Measurements from ENCODE around the gene RRP36. TPM values are rescaled to one million over a fixed set of nuclear protein-coding genes. Genes with fewer than 3 reads are reported as not detected.

RRP36 gene
- total and polyA plus RNA-seq, 2 of the 8 experiments (the other 6 are each of a cell fraction or from before 2014, with no cell fraction given) = 33.9 to 92.3 TPM

- Histone ChIP-seq H3K9ac (replicated peaks in 1 of 4; ENCODE audit: extremely low read depth in 1 of 4, low read depth in 3 of 4, low read length in 3 of 4) (no peak overlapping the region), H4K5ac (ENCODE audit: insufficient read length, low read depth, low read length) (no peak overlapping the region), H3K56ac (replicated peaks; ENCODE audit: insufficient read length, low read depth, low read length) (no peak overlapping the region), H4K8ac (ENCODE audit: extremely low read depth, insufficient read depth, low read length) (no peak overlapping the region), H3K4ac (replicated peaks; ENCODE audit: insufficient read length, low read depth, low read length) (no peak overlapping the region), H3K18ac (ENCODE audit: extremely low read depth, low read length) (no peak overlapping the region), H3K4me2 (ENCODE audit: insufficient read depth in 1 of 2, low read depth in 2 of 2, low read length in 2 of 2) (no peak overlapping the region), H3K14ac (ENCODE audit: insufficient read length) (no peak overlapping the region), H3K23me2 (ENCODE audit: low read depth, low read length) (peaks cover 2% of the 10 kb centered on the region), H3K27me3 (replicated peaks in 1 of 4; ENCODE audit: control insufficient read depth in 3 of 4, extremely low read depth in 1 of 4, insufficient read depth in 3 of 4, low read length in 3 of 4) (no peaks in the 10 kb centered on the region), H4K20me1 (replicated peaks in 1 of 2; ENCODE audit: control insufficient read depth in 1 of 2, insufficient read depth in 2 of 2, low read length in 2 of 2) (peaks cover 0 to 5% of the 10 kb centered on the region in 2 experiments), H2BK120ac (replicated peaks; ENCODE audit: low read depth, low read length) (no peak overlapping the region), H3K4me1 (replicated peaks in 1 of 4; ENCODE audit: control insufficient read depth in 3 of 4, insufficient read depth in 4 of 4, low read length in 3 of 4) (no peaks in the 10 kb centered on the region), H2AK5ac (ENCODE audit: low read depth, low read length) (no peak overlapping the region), H3K23ac (ENCODE audit: insufficient read length) (no peak overlapping the region), H2AFZ (ENCODE audit: low read length) (no peak overlapping the region), H3K79me1 (ENCODE audit: low read depth, low read length) (peaks cover 9% of the 10 kb centered on the region; the same call in 1 of the 2 replicates), H2BK12ac (ENCODE audit: low read depth, low read length) (no peak overlapping the region), H2BK5ac (ENCODE audit: low read depth, low read length) (no peak overlapping the region), H4K91ac (replicated peaks; ENCODE audit: insufficient read length, low read length) (no peak overlapping the region), H2BK20ac (ENCODE audit: low read length) (no peak overlapping the region), H3K27ac (ENCODE audit: low read depth, low read length) (no peak overlapping the region), H3K9me3 (ENCODE audit: insufficient read depth in 2 of 2, low read depth in 1 of 2, low read length in 1 of 2) (no peaks in the 10 kb centered on the region), H3K4me3 (ENCODE audit: extremely low read depth in 1 of 4, insufficient read depth in 2 of 4, low read depth in 3 of 4, low read length in 4 of 4) (no peak overlapping the region), H3K36me3 (ENCODE audit: control insufficient read depth in 2 of 4, insufficient read depth in 4 of 4, low read length in 3 of 4) (peaks cover 40 to 69% (median 56%) of the 10 kb centered on the region in 4 experiments), H3K79me2 (ENCODE audit: control insufficient read depth in 1 of 2, insufficient read depth in 2 of 2, low read length in 2 of 2) (peaks cover 0 to 28% of the 10 kb centered on the region in 2 experiments; a peak in 3 of 4 replicates), H2BK15ac (ENCODE audit: low read length) (no peak overlapping the region)
- ChIA-PET POLR2A (ENCODE audit: partially characterized antibody) (interaction anchor here (0.6 to 27.9 kb wide), 6 partner anchors 11 to 97 kb away, joined by 3 to 584 read pairs (median 8); partner anchors contain the start of genes CNPY3, CUL7, KLC4 and KLHDC3), CTCF (ENCODE audit: partially characterized antibody) (interaction anchor here (0.6 to 2.0 kb wide), 3 partner anchors 117 to 422 kb away, joined by 4 to 6 read pairs (median 4); no protein-coding TSS in a partner anchor)
- FAIRE-seq = no peak
- 91% methylated on average over 5 of the region's 5 CpGs; no CpG with 5 or more reads in 1 of the 2 experiments for WGBS, 2 experiments (ENCODE audit: extremely low coverage in 1 of 2, insufficient coverage in 1 of 2, insufficient read length in 1 of 2, insufficient replicate concordance in 2 of 2, low coverage in 1 of 2, low lambda C conversion rate in 2 of 2, missing lambda C conversion rate in 1 of 2)
- no peak for DNase-seq (ENCODE audit: low read depth in 1 of 2, low spot score in 2 of 2)
- TF ChIP-seq SRF (IDR thresholded peaks at IDR 0.05; ENCODE audit: low read depth, low read length) (no peak), POU5F1 (IDR thresholded peaks at IDR 0.05; ENCODE audit: low read depth, low read length) (no peak), SP2 (IDR thresholded peaks at IDR 0.05; ENCODE audit: low read length) (no peak), CBX5 (IDR thresholded peaks at IDR 0.05; ENCODE audit: low read depth, low read length) (no peak), SUZ12 (IDR thresholded peaks at IDR 0.05; ENCODE audit: low read length) (no peak), ASH2L (IDR thresholded peaks at IDR 0.05; ENCODE audit: low read length) (no peak), HDAC2 (IDR thresholded peaks at IDR 0.05; ENCODE audit: borderline replicate concordance in 1 of 2, low read depth in 2 of 2, low read length in 2 of 2) (no peak), SP4 (IDR thresholded peaks at IDR 0.05; ENCODE audit: low read length) (no peak), JUN (IDR thresholded peaks at IDR 0.05; ENCODE audit: low read depth, low read length) (no peak), PHF8 (conservative IDR thresholded peaks at IDR 0.05; ENCODE audit: low read depth, low read length) (no peak), GTF2F1 (IDR thresholded peaks at IDR 0.05; ENCODE audit: borderline replicate concordance, low read depth, low read length) (no peak), CTCF (IDR thresholded peaks at IDR 0.05; ENCODE audit: control extremely low read depth in 1 of 3, insufficient read depth in 1 of 3, low read depth in 1 of 3, low read length in 3 of 3) (no peak)
These were observed 4.9 kb downstream of the RRP36 start for GRCh38 chr6:43026365-43026764.
